ENCODE measurements around the gene RILP. TPM values are rescaled to one million over a fixed set of nuclear protein-coding genes. Genes with fewer than 3 reads are reported as not detected.

Gene RILP
- polyA plus RNA-seq, 2 of the 4 experiments (the other 2 are of a cell fraction), result 6.4 to 6.8 TPM

DNA sequence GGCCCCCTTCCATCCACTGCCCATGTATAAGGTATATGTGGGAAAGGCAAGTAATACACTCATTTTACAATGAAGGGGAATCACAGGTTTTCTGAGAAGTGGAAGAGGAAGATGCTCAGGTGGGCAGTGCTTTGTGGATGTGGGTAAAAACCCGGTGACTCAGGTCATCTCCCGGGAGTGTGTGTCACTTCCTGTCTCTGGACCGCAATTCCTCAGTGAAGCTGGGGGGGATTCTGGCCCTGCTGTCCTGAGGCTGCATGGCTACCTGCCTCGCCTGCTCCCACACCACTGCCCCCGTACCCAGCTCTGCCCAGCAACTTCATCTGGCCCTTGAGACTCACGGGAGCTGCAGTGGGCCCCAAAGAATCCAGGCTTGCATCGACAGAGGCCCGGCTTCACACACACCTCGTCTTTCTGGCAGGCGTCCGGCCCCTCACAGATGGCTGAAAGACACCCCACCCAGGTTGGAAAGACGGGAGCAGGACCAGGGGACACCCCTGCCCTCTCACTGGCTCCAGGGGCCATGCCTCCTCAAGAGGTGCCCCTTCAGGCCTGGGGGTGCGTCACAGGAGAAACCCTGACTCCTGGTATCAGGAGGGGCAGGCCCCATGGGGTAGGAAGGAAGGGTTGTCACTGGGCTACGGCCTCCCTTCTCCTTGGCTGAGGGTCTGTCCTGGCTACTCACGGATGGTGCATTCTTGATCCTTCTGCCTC is 5.0 kb downstream of the RILP start:
- no peak for DNase-seq (ENCODE audit: low read depth in 1 of 2, low spot score in 1 of 2)
- H3K4me3 ChIP-seq, result no peak overlapping the region
- peak overlapping the region; percentile 100 for H3K4me2 ChIP-seq
- ChIA-PET POLR2A (no interaction called here), CTCF (interaction anchor here (0.6 to 11.7 kb wide), 11 partner anchors 7 to 119 kb away, joined by 3 to 204 read pairs (median 4); partner anchors contain the start of gene SLC43A2)
- 73% methylated on average over 15 of the region's 15 CpGs for WGBS (ENCODE audit: missing lambda C conversion rate)
- no peaks in the 10 kb centered on the region for H3K9me3 ChIP-seq
- FAIRE-seq, result no peak
- peaks cover 28% of the 10 kb centered on the region for H3K4me1 ChIP-seq
- peak overlapping the region in 1 of 2 experiments; percentile 81; a peak in 2 of 6 replicates for H3K27ac ChIP-seq
- no peak for ATAC-seq
- TF ChIP-seq, protein P1, sequence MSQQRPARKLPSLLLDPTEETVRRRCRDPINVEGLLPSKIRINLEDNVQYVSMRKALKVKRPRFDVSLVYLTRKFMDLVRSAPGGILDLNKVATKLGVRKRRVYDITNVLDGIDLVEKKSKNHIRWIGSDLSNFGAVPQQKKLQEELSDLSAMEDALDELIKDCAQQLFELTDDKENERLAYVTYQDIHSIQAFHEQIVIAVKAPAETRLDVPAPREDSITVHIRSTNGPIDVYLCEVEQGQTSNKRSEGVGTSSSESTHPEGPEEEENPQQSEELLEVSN (IDR thresholded peaks at IDR 0.05; ENCODE audit: borderline replicate concordance, low read depth), result no peak
- TF ChIP-seq, protein P2, sequence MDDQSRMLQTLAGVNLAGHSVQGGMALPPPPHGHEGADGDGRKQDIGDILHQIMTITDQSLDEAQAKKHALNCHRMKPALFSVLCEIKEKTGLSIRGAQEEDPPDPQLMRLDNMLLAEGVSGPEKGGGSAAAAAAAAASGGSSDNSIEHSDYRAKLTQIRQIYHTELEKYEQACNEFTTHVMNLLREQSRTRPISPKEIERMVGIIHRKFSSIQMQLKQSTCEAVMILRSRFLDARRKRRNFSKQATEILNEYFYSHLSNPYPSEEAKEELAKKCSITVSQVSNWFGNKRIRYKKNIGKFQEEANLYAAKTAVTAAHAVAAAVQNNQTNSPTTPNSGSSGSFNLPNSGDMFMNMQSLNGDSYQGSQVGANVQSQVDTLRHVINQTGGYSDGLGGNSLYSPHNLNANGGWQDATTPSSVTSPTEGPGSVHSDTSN (IDR thresholded peaks at IDR 0.05), result no peak
- TF ChIP-seq, protein P3, sequence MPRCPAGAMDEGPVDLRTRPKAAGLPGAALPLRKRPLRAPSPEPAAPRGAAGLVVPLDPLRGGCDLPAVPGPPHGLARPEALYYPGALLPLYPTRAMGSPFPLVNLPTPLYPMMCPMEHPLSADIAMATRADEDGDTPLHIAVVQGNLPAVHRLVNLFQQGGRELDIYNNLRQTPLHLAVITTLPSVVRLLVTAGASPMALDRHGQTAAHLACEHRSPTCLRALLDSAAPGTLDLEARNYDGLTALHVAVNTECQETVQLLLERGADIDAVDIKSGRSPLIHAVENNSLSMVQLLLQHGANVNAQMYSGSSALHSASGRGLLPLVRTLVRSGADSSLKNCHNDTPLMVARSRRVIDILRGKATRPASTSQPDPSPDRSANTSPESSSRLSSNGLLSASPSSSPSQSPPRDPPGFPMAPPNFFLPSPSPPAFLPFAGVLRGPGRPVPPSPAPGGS (IDR thresholded peaks at IDR 0.05), result no peak
- TF ChIP-seq EHMT2 (IDR thresholded peaks at IDR 0.05; ENCODE audit: low read depth), result no peak
- TF ChIP-seq, protein P4, sequence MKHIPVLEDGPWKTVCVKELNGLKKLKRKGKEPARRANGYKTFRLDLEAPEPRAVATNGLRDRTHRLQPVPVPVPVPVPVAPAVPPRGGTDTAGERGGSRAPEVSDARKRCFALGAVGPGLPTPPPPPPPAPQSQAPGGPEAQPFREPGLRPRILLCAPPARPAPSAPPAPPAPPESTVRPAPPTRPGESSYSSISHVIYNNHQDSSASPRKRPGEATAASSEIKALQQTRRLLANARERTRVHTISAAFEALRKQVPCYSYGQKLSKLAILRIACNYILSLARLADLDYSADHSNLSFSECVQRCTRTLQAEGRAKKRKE (CRISPR knock-in tag; IDR thresholded peaks at IDR 0.05; ENCODE audit: low read depth), result no peak
- TF ChIP-seq KDM1A (IDR thresholded peaks at IDR 0.05; ENCODE audit: low read depth), result no peak
- no peak for TF ChIP-seq FOSB (CRISPR knock-in tag; IDR thresholded peaks at IDR 0.05)
- no peak for TF ChIP-seq HOXB13 (CRISPR knock-in tag; IDR thresholded peaks at IDR 0.05; ENCODE audit: low read depth)
- TF ChIP-seq, protein P5, sequence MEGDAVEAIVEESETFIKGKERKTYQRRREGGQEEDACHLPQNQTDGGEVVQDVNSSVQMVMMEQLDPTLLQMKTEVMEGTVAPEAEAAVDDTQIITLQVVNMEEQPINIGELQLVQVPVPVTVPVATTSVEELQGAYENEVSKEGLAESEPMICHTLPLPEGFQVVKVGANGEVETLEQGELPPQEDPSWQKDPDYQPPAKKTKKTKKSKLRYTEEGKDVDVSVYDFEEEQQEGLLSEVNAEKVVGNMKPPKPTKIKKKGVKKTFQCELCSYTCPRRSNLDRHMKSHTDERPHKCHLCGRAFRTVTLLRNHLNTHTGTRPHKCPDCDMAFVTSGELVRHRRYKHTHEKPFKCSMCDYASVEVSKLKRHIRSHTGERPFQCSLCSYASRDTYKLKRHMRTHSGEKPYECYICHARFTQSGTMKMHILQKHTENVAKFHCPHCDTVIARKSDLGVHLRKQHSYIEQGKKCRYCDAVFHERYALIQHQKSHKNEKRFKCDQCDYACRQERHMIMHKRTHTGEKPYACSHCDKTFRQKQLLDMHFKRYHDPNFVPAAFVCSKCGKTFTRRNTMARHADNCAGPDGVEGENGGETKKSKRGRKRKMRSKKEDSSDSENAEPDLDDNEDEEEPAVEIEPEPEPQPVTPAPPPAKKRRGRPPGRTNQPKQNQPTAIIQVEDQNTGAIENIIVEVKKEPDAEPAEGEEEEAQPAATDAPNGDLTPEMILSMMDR (IDR thresholded peaks at IDR 0.05), result no peak
- no peak for TF ChIP-seq CBX2 (IDR thresholded peaks at IDR 0.05; ENCODE audit: borderline replicate concordance, low read depth)
- TF ChIP-seq, protein P6, sequence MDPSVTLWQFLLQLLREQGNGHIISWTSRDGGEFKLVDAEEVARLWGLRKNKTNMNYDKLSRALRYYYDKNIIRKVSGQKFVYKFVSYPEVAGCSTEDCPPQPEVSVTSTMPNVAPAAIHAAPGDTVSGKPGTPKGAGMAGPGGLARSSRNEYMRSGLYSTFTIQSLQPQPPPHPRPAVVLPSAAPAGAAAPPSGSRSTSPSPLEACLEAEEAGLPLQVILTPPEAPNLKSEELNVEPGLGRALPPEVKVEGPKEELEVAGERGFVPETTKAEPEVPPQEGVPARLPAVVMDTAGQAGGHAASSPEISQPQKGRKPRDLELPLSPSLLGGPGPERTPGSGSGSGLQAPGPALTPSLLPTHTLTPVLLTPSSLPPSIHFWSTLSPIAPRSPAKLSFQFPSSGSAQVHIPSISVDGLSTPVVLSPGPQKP (IDR thresholded peaks at IDR 0.05; ENCODE audit: low read depth, low read length), result no peak
- TF ChIP-seq NFE2L2 (conservative IDR thresholded peaks at IDR 0.05; ENCODE audit: low read length), result no peak
- TF ChIP-seq RFX5 (IDR thresholded peaks at IDR 0.05), result no peak
- no peak for TF ChIP-seq PHF8 (IDR thresholded peaks at IDR 0.05; ENCODE audit: borderline replicate concordance, low read depth)
- no peak for TF ChIP-seq RNF2 (IDR thresholded peaks at IDR 0.05; ENCODE audit: borderline replicate concordance, low read depth)
- TF ChIP-seq SREBF2 (IDR thresholded peaks at IDR 0.05), result no peak

DNA sequence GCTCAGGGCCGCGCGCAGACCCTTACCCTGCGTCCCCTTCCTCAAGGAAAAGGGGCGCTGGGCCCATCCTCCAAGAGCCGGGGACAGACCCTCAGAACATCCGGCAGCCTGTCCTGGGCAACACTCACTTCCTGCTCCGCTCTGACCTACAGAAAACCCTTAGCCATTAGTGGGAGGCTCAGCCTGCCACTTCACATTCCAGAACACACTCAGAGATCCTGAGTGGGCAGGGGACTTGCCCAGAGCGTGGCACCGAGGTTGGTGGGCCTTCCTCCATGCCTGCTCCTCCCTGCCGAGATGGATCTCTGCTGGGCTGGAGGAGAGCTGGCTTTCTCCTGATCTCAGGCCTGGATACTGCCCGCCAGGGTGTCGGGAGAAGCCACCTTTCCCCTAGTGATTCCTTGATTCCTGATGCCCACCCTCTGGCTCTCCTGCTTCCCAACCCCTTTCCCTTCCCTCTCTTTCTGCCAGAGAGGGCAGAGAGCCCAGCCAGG is 5.6 kb downstream of the RILP start:
- Histone ChIP-seq H3K4me3 (peak overlapping the region; percentile 88), H3K4me1 (peaks cover 31% of the 10 kb centered on the region), H3K9me3 (no peaks in the 10 kb centered on the region), H3K4me2 (peak overlapping the region; percentile 100), H3K27ac (peak overlapping the region; percentile 59 to 81; a peak in 4 of 6 replicates)
- 57% methylated on average over 13 of the region's 13 CpGs for WGBS (ENCODE audit: missing lambda C conversion rate)
- DNase-seq (ENCODE audit: low read depth in 1 of 2, low spot score in 1 of 2) (no peak), ATAC-seq (no peak), FAIRE-seq (no peak)
- CTCF ChIA-PET, result interaction anchor here (0.6 to 11.7 kb wide), 6 partner anchors 8 to 119 kb away, joined by 3 to 204 read pairs (median 60); partner anchors contain the start of gene SLC43A2
- POLR2A ChIA-PET, result no interaction called here
- TF ChIP-seq TFCP2L1 (CRISPR knock-in tag; IDR thresholded peaks at IDR 0.05) (no peak), HDAC2 (IDR thresholded peaks at IDR 0.05) (no peak), HOXB5 (CRISPR knock-in tag; IDR thresholded peaks at IDR 0.05) (no peak), RNF2 (IDR thresholded peaks at IDR 0.05; ENCODE audit: borderline replicate concordance, low read depth) (no peak), RAD21 (conservative IDR thresholded peaks at IDR 0.05 in 1 of 2, IDR thresholded peaks at IDR 0.05 in 1 of 2) (no peak), CEBPB (IDR thresholded peaks at IDR 0.05) (no peak), NFE2L2 (conservative IDR thresholded peaks at IDR 0.05; ENCODE audit: low read length) (no peak), FOSL2 (IDR thresholded peaks at IDR 0.05) (no peak), FOSL2 (CRISPR knock-in tag; IDR thresholded peaks at IDR 0.05) (no peak), ZSCAN20 (CRISPR knock-in tag; IDR thresholded peaks at IDR 0.05) (no peak), FOSB (CRISPR knock-in tag; IDR thresholded peaks at IDR 0.05) (no peak)
- TF ChIP-seq, protein P7, sequence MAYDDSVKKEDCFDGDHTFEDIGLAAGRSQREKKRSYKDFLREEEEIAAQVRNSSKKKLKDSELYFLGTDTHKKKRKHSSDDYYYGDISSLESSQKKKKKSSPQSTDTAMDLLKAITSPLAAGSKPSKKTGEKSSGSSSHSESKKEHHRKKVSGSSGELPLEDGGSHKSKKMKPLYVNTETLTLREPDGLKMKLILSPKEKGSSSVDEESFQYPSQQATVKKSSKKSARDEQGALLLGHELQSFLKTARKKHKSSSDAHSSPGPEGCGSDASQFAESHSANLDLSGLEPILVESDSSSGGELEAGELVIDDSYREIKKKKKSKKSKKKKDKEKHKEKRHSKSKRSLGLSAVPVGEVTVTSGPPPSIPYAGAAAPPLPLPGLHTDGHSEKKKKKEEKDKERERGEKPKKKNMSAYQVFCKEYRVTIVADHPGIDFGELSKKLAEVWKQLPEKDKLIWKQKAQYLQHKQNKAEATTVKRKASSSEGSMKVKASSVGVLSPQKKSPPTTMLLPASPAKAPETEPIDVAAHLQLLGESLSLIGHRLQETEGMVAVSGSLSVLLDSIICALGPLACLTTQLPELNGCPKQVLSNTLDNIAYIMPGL (CRISPR knock-in tag; IDR thresholded peaks at IDR 0.05; ENCODE audit: borderline replicate concordance), result no peak
- TF ChIP-seq, protein P2 (IDR thresholded peaks at IDR 0.05), result no peak

Data from A549 (cell line).